ENCODE data around the gene PDE4D. TPM values are rescaled to one million over a fixed set of nuclear protein-coding genes. Genes with fewer than 3 reads are reported as not detected.

The PDE4D gene
- total and polyA plus RNA-seq, 12 donors = 1.2 to 18.9 (median 2.1) TPM

GRCh38 chr5:59231221-59231931 is 662.1 kb downstream of the PDE4D start:
- Histone ChIP-seq H3K27ac (no peak overlapping the region), H3K36me3 (replicated peaks in 1 of 2) (no peaks in the 10 kb centered on the region), H3K4me3 (no peak overlapping the region), H3K9me3 (replicated peaks in 1 of 3) (no peaks in the 10 kb centered on the region), H3K27me3 (no peaks in the 10 kb centered on the region), H3K4me1 (replicated peaks in 1 of 2) (no peaks in the 10 kb centered on the region)
- 74 to 90% (median 81%) methylated on average over 7 of the region's 7 CpGs for WGBS, 4 donors
- intact Hi-C loops (cut with DNase I) = no loop called here
- no peak for DNase-seq
- TF ChIP-seq CTCF (IDR thresholded peaks at IDR 0.05) (no peak), POLR2A (IDR thresholded peaks at IDR 0.05) (no peak)

GRCh38 chr5:59222687-59223511 is 670.6 kb downstream of the PDE4D start:
- no peaks in the 10 kb centered on the region for H3K9me3 ChIP-seq (replicated peaks in 1 of 3)
- H3K36me3 ChIP-seq (replicated peaks in 1 of 2) = no peaks in the 10 kb centered on the region
- no peaks in the 10 kb centered on the region for H3K4me1 ChIP-seq (replicated peaks in 1 of 2)
- H3K27me3 ChIP-seq = no peaks in the 10 kb centered on the region
- no peak overlapping the region for H3K27ac ChIP-seq
- intact Hi-C loops (cut with DNase I) = no loop called here
- no peak for DNase-seq
- TF ChIP-seq POLR2A (IDR thresholded peaks at IDR 0.05) (no peak), CTCF (IDR thresholded peaks at IDR 0.05) (no peak)
- H3K4me3 ChIP-seq = no peak overlapping the region

- Histone ChIP-seq H3K27me3 (no peaks in the 10 kb centered on the region), H3K36me3 (replicated peaks in 1 of 2) (no peaks in the 10 kb centered on the region), H3K4me3 (no peak overlapping the region), H3K27ac (no peak overlapping the region), H3K9me3 (replicated peaks in 1 of 3) (no peaks in the 10 kb centered on the region), H3K4me1 (replicated peaks in 1 of 2) (no peaks in the 10 kb centered on the region)
- intact Hi-C loops (cut with DNase I) = no loop called here
- TF ChIP-seq CTCF (IDR thresholded peaks at IDR 0.05) = no peak
- no peak for TF ChIP-seq POLR2A (IDR thresholded peaks at IDR 0.05)
- DNase-seq = no peak
- 94 to 99% (median 97%) methylated on average over 2 of the region's 2 CpGs for WGBS, 4 donors
These were observed 671.8 kb downstream of the PDE4D start for GRCh38 chr5:59221769-59222168.

GRCh38 chr5:59218424-59219045 is 675.0 kb downstream of the PDE4D start:
- no peaks in the 10 kb centered on the region for H3K36me3 ChIP-seq (replicated peaks in 1 of 2)
- no peaks in the 10 kb centered on the region for H3K4me1 ChIP-seq (replicated peaks in 1 of 2)
- no peak overlapping the region for H3K4me3 ChIP-seq
- H3K27me3 ChIP-seq = no peaks in the 10 kb centered on the region
- H3K9me3 ChIP-seq (replicated peaks in 1 of 3) = no peaks in the 10 kb centered on the region
- H3K27ac ChIP-seq = no peak overlapping the region
- 83 to 94% (median 92%) methylated on average over 1 to 2 of the region's 2 CpGs for WGBS, 4 donors
- TF ChIP-seq POLR2A (IDR thresholded peaks at IDR 0.05) (no peak), CTCF (IDR thresholded peaks at IDR 0.05) (peak in 5 of 6 experiments; percentile 22 to 50 (median 40))
- intact Hi-C loops (cut with DNase I) = no loop called here
- no peak for DNase-seq
